ENCODE measurements around the gene ENTPD1.

DNA sequence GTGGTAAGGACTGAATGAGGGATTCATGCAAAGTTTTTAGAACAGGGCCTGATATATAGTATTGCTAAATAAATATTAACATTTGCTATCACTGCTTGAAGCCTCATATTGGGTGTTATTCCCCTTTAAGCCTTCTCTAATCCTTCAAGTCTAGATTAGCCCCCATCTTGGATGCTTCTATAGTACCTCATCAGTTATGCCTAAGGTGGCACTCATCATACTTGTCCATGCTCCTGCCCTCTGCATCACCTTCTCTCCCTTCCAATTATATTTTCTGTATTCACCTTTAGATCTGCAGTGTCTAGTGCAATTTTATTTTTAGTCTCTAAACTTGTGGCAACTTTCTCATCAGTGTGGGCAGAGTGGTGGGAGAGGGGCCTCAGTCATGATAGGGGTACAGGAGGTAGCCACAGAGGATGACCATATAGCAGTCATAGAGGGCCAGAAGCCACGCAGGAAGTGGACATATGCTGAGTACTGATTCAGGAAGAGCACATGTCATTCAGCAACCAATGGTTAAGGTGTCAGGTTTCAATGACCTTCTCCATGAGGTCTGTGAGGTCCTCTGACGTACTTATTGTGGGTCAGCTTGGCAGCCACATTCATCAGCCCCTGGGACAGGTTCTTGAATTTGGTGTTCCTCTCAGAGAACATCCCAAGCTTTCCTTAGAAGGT is 2.5 kb downstream of the ENTPD1 start:
- TF ChIP-seq, protein P1, sequence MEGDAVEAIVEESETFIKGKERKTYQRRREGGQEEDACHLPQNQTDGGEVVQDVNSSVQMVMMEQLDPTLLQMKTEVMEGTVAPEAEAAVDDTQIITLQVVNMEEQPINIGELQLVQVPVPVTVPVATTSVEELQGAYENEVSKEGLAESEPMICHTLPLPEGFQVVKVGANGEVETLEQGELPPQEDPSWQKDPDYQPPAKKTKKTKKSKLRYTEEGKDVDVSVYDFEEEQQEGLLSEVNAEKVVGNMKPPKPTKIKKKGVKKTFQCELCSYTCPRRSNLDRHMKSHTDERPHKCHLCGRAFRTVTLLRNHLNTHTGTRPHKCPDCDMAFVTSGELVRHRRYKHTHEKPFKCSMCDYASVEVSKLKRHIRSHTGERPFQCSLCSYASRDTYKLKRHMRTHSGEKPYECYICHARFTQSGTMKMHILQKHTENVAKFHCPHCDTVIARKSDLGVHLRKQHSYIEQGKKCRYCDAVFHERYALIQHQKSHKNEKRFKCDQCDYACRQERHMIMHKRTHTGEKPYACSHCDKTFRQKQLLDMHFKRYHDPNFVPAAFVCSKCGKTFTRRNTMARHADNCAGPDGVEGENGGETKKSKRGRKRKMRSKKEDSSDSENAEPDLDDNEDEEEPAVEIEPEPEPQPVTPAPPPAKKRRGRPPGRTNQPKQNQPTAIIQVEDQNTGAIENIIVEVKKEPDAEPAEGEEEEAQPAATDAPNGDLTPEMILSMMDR (IDR thresholded peaks at IDR 0.05; ENCODE audit: low read length) = no peak
- no peak for TF ChIP-seq EZH2 (optimal IDR thresholded peaks at IDR 0.05; ENCODE audit: low read depth, low read length)

Data from MM.1S (cell line).